Body of pancreas (tissue), 4 donors: ENCODE results near the gene GRIP2.

ENCODE experiments used
- CTCF ChIP-seq, 7 experiments: fragments of 450-650 bp in 4 of 7; fragments of 200-600 bp in 3 of 7; sonication (generic) in 3 of 7; IDR thresholded peaks; one replicate each; pipeline ENCODE4 v1.5.1; 2016 to 2019; ENCODE audit warnings: antibody characterized with exemption in 7 of 7
- POLR2A ChIP-seq, 3 donors: fragments of 450-650 bp; IDR thresholded peaks; one replicate each; pipeline ENCODE4 v1.6.1; 2016; ENCODE audit warnings: antibody characterized with exemption in 3 of 3, mild to moderate bottlenecking in 2 of 3

- TF ChIP-seq CTCF (IDR thresholded peaks at IDR 0.05) = no peak
- TF ChIP-seq POLR2A (IDR thresholded peaks at IDR 0.05) = no peak
Measured at GRCh38 chr3:14588425-14589112, 48.4 kb upstream of the GRIP2 start.
